ENCODE results near the gene PPP2R5A.

DNA sequence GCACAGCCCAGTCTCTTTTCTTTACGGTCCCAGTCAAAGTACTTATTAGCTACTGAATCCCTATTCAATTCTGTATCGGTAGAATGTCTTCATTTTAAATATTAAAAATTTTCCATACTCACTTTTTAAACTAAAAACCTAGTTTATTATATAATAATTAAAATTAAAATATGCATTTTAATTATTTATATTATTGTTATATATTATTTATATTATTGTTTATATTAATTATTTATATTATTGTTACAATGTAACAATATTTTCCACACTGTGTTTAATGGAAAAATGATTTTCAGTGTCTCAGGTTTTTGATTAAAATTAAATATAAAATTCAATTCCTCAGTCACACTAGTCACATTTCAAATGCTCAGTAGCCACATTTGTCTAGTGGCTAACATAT lies 18.2 kb upstream of the PPP2R5A start:
- no peak for TF ChIP-seq POLR2A (IDR thresholded peaks at IDR 0.05)
- TF ChIP-seq, protein P1, sequence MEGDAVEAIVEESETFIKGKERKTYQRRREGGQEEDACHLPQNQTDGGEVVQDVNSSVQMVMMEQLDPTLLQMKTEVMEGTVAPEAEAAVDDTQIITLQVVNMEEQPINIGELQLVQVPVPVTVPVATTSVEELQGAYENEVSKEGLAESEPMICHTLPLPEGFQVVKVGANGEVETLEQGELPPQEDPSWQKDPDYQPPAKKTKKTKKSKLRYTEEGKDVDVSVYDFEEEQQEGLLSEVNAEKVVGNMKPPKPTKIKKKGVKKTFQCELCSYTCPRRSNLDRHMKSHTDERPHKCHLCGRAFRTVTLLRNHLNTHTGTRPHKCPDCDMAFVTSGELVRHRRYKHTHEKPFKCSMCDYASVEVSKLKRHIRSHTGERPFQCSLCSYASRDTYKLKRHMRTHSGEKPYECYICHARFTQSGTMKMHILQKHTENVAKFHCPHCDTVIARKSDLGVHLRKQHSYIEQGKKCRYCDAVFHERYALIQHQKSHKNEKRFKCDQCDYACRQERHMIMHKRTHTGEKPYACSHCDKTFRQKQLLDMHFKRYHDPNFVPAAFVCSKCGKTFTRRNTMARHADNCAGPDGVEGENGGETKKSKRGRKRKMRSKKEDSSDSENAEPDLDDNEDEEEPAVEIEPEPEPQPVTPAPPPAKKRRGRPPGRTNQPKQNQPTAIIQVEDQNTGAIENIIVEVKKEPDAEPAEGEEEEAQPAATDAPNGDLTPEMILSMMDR (IDR thresholded peaks at IDR 0.05): no peak
